DMS153 (cell line): ENCODE results near the gene TRHDE.

Experiments
- DNase-seq: peaks from one replicate; lab custom pipeline; 2025; lab: John Stamatoyannopoulos, UW

The TRHDE gene, protein sequence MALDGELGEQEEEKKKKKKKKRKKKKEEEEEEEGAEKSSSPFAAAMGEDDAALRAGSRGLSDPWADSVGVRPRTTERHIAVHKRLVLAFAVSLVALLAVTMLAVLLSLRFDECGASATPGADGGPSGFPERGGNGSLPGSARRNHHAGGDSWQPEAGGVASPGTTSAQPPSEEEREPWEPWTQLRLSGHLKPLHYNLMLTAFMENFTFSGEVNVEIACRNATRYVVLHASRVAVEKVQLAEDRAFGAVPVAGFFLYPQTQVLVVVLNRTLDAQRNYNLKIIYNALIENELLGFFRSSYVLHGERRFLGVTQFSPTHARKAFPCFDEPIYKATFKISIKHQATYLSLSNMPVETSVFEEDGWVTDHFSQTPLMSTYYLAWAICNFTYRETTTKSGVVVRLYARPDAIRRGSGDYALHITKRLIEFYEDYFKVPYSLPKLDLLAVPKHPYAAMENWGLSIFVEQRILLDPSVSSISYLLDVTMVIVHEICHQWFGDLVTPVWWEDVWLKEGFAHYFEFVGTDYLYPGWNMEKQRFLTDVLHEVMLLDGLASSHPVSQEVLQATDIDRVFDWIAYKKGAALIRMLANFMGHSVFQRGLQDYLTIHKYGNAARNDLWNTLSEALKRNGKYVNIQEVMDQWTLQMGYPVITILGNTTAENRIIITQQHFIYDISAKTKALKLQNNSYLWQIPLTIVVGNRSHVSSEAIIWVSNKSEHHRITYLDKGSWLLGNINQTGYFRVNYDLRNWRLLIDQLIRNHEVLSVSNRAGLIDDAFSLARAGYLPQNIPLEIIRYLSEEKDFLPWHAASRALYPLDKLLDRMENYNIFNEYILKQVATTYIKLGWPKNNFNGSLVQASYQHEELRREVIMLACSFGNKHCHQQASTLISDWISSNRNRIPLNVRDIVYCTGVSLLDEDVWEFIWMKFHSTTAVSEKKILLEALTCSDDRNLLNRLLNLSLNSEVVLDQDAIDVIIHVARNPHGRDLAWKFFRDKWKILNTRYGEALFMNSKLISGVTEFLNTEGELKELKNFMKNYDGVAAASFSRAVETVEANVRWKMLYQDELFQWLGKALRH

DNA sequence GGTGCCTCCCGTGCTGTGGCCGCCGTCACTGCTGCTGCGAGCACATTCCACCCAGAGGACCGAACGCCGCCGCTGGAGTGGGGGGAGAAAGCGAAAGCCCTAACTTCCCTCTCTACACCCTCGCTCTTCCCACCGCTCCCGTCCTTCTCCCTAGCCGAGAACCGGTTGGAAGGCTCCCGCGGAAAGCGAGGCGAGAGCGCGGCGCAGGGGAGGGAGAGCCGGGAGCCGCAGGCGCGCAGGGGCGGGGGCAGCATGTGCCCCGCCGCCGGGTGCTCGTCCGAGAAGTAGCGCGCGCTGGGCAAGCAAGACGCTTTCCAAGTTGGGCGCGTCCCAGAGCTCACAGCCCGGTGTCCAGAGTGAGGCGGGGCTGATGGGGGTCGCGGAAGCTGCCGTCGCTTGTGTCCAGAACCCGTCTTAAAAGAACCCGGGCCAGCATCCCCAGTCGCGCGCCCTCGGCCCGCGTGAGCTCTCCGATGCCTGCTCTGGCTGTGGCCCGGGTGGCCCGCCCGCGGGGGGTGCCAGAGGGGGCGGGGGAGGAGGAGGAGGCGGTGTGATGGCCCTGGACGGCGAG is at the start of gene TRHDE:
Gene TRHDE (plus strand): TSS at position 280 of the 571 bp plus-strand sequence. CDS start 274 bp downstream, at position 554.
- DNase-seq = peak; percentile 59

DNA sequence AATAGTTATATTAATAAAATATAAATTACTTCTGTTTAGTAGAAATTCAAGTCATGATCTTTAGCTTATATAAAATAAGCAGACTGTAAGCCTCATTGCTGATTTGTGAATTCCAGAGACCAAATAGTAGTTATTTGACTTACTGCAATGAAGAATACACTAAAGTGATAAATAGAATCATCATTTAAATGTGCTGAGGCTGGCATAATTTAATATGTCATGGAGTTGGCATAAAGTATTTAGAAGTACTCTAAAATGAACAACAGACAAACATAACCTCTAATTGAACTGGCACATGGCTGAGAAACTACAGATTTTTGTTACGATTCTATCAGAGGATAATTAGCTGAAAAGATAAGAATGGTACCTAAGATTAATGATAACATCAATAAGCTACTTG is 45.7 kb upstream of the TRHDE start:
- DNase-seq = no peak

DNA sequence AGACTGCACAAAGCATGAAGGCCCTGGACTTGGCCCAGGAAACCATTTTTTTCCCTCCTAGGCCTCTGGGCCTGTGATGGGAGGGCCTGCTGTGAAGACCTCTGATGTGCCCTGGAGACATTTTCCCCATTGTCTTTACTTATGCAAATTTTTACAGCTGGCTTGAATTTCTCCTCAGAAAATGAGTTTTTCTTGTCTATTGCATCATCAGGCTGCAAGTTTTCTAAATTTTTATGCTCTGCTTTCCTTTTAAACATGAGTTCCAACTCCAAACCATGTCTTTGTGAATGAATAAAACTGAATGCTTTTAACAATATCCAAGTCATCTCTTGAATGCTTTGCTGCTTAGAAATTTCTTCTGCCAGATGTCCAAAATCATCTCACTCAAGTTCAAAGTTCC is 43.7 kb upstream of the TRHDE start:
- DNase-seq = no peak

DNA sequence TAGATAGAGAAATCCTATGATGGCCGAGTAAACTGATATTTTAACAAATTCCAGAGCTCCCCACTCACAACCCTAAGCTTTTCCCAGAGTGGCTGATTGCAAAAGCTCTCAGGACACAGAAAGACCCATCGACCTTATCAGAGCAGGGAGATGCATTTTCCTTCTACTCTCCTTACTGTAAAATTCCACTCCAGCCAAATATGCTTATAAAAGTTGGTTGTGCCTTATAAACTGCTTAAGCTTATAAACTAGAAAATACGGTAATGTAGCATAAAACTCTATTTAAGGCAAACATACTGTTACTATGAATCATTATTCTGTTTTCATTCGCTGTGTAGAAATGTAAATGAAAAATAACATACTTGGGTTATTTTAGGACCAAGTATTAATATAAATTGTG is 41.6 kb upstream of the TRHDE start:
- no peak for DNase-seq

DNA sequence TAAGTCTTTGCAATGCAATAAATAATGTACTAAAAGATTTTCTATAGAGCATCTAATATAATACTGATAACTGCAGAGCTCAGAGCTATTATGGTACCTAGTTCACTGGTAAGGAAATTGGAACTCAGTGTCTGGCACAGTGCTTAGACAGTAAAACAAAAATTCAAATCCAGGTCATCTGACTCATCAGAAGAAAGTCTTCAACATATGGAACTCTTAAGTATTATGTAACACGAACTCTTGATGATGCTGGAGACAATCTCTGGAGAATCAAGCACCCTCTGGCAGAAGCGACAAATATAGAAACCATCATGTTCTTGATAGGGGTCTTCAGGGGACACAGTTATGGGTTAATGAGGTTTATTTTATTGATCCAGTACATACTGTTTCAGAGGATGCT is 37.3 kb upstream of the TRHDE start:
- no peak for DNase-seq

DNA sequence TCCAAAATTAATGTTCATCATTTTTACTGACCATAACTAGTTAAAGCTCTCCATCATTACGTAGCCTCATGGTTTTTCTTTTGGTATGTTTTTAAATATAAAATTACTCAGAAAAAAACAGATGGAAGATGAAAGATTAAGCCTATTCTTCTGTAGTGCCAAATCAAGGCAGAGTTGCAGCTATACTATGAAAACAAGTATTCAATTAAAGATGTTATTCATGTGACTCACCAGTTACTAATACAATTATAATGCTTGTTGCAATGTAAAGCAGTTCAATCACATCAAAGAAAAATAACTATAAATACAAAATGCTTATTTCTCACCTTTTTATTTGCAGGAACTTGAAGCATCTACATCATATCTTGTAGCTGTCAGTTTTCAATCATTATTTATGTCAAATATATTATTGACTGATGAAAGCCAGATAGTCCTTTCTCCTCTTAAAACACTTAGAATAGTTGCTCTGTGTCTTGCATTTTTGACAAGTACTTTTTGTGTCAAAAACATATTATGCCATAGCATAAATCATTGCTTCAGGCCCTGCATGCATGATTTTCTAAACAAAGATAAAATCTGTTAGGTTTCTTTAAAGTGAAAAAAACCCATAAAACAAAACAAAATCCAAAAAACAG is 36.0 kb upstream of the TRHDE start:
- DNase-seq = no peak

DNA sequence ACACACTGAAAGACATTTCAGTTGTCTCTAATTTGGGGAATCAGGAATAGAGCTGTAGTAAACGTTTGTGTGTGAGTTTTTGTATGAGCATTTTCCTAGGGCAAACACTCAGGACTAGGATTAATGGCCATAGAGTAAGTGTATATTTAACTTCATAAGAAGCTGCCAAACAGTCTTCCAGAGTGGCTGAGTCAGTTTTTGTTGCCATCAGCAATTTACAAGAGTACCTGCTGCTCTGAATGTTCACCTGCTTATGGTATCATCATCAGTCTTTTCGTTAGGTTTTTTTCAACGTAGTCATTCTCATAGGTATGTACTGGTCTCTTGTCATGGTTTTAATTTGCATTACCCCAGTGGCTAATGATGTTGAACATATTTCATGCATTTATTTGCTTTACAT is 30.6 kb upstream of the TRHDE start:
- no peak for DNase-seq

DNA sequence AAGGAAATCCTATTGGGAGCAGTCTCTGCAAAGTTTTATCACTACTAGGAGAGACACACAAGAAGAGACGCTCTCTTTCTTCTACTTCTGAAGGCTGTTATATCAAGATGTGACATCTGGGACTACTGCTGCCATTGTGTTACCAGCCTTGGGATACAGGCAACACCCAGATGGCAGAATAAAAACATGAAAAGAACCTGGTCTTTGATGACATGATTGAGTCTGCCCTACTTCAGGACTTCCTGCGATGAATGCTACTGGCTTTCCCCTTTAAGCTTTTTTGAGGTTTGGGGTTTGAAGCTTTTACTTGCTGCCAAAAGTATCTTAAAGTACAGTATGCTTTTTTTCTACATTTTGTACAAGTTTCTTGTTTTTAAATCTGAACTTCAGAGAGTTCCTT is 29.2 kb upstream of the TRHDE start:
- no peak for DNase-seq

DNA sequence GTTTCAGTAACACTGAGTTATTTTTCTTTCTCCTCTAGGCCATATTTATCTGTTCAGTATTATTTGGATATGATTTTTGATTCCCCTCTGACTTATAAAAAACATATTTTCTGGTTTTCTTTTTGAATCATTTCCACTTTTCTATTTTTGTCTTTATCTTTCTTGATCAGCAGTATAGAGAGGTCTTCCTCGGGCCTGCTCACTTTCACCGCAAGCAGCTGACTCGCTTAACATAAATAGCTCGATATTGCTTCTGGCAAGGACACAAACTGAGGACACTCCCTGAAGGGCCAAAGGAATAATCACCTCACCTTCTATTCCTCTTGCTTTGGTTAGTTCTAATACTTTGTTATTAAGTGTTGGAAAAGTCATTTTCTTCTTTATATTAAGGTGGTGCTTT is 25.8 kb upstream of the TRHDE start:
- DNase-seq = no peak

DNA sequence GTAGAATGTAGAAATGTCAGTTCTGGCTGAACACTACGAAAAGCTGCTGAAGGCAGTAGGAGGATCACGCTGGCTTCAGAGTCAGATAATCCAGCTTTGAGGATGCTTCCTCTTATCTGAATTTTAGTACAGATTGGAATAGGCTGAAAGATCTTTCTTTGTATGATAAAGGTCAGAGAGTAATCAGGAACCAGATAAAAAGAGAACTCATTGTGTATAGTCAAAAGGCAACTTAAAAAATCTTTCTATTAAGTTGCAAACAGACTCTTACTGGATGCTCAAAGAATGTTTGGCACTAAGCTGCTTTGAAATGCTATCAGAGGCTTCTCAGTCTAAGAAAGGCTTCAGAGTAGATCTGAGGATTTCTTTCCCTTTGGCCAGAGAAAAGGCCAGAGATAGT is 21.8 kb upstream of the TRHDE start:
- DNase-seq = no peak

DNA sequence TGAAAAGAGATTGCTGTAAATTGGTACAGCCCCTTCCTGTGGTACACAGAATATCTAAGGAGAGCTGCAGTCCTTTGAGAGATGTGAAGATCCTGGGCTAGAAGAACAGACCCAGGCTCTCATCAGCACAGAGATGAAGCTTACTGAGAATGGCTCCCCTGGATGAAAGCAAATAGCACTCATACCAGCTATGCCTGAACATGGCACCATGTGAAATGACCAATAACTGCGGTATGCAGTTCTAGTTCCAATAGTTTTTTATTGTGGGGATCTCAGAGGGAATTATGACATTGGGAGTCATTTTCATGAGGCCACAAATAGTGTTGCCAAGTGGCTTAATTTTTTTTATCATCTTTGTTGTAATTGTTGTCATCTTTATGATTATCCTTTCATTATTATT is 15.4 kb upstream of the TRHDE start:
- DNase-seq = no peak

DNA sequence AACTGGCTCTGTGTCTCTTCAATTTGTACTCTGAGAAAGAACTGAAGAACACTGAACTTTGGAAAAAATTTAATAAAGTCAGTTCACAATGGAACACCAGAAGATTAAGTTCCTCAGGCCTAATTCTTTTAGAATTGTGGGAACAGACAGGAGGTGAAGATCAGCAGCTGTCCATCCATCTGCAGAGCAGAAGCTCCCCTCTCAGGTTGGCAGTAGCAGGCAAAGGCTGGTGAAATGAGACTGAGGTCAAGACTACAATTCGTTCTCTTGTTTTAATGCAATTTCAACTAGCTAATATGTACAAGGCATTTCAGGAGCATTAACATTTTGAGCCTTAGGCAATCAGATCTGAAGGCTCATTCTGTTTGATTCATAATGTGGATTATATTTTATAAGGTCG is 10.3 kb upstream of the TRHDE start:
- DNase-seq = no peak

DNA sequence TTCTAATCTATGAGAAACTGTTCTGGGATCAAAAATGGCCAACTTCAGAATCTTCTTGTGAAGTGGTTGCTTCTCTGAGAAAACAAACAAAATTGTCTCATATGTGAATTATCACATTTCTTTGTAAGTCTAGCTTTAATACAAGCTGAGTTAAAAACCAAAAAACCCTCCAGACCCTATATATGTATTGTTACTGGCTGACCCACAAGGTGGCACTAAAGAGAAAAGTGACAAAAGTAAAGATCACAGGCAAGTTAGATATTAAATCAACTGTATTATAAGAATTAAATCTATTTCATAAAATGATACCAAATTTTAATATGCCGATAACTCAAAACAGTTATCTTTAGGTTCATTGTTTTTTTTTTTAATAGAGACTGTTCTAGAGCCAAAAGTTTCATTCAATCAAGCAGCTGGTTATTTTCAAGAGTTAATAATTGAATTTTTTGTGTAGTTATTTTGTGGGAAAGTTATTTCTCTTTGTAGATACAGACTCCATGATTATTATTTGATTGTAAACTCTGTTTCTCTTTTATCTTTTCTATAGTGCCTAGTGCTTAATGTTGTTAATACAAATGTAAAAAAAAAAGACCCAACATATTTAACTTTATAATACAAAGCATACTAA is 7.5 kb upstream of the TRHDE start:
- no peak for DNase-seq

DNA sequence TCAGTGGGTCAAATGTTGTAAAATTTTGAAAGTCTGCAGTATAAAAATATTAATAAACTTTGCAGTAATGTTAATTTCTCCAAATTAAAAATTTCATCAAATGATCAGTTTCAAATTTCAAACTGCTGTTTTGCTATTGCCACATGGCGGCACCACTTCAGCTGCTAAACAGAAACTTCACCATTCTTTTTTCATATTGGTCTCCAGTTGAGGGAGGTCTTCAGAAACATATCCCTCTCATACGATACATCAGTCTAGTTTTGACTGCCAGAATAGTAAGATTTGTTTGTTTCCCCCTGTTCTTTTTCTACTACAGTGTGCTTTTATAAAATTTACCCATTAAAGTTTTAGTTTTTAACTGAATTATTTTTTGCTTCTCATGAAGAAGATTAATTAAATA is 4.2 kb upstream of the TRHDE start:
- DNase-seq = no peak

DNA sequence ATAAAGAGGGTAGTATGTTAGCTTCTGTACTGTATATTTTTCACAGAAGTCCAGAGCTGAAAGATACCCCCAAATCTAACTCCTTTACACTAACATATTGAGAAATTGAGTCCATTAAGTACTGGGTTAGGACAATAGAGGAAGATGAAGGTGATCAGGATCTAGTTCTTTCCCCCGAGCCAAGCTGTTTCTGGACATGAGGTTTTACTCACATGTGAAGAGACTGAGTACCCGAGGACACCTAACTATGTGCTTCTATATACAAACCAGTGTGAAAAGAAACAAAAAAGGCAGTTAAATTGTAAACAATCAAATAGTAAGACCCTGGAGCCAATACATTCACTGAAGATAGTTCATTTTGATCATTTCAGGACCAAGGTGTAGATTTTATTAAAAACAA is 3.8 kb upstream of the TRHDE start:
- DNase-seq = no peak

DNA sequence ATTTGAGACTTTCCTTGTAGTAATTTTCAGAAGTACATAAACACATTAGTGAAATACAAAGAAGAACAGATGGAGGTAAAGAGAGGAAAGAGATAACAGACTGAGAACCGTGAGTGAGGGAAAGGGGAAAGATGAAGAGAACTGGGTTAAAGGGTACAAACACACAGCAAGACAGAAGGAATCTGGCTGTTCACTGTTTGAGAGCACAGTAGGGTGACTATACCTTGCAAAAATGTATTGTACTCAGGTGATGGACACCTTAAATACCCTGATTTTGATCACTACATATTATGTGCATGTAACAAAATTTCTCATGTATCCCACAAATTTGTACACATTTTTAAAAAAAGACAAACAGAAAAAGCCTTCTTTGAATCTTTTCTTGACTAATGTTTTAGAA is 2.7 kb upstream of the TRHDE start:
- no peak for DNase-seq

DNA sequence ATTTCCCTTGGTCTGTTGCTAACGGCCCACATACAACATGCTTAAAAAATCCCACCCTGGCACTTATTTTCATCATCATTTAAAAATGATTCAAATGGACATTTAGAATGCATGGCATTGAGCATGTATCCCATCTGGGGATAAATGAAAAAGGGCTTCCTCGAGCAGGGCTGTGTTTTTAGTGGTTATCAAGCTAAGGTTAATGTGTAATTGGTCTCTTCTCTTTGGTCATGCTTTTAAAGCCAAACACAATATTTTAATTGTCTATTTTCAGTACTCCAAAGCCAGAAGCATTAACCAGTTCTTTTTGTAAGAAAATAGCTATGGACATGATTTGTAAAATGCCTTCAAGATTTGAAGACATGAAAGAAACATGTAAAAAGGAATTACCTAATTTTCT is 1.9 kb upstream of the TRHDE start:
- no peak for DNase-seq

DNA sequence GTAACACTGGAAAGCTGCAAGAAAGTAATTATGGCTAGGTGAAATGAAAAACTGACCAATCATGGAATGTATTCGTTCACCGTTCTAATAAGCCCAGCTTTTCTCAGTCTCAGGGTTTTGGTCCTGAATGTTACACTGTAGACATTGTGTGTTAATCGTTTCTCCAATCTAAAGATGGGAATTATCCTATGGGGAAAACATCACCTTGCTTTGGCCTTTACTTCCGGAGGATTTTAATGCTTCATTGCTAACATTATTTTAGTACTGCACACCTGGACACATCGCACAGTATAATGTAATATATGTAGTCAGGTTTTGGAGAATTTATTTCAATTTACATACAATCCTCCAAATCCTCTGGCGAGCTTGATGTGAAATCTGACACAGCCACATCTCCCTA is 1.2 kb upstream of the TRHDE start:
- DNase-seq = no peak

DNA sequence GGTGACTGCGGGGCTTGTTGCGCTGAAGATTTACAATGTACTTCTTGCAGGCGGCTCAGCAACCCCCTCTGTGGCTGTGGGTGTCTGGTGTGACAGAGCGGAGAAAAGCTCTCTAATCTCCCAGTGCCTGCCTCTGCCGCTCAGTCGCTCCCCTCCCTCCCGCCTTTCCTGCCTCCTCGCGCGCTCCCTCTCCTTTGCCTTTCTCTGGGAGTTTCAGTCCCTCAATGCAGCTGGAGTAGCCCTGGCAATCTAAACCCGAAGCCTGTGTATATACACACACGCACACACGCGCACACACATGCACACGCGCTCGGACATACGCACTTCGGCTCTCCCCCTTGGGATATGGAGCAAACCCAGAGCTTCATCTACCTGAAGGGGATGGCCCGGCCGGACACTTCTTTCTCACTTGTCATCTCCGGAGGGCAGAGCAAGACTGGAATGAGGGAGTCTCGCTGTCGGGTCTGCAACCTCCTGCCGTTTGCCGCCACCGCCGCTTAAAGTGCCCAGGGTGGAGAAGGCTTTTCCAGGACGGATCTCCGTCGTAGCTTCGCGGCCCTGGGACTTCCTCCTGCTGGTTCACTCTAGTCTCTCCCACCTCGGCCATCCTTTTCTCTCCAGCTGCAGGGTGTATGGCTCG is 599 bp upstream of the TRHDE start:
- DNase-seq = peak; percentile 59

DNA sequence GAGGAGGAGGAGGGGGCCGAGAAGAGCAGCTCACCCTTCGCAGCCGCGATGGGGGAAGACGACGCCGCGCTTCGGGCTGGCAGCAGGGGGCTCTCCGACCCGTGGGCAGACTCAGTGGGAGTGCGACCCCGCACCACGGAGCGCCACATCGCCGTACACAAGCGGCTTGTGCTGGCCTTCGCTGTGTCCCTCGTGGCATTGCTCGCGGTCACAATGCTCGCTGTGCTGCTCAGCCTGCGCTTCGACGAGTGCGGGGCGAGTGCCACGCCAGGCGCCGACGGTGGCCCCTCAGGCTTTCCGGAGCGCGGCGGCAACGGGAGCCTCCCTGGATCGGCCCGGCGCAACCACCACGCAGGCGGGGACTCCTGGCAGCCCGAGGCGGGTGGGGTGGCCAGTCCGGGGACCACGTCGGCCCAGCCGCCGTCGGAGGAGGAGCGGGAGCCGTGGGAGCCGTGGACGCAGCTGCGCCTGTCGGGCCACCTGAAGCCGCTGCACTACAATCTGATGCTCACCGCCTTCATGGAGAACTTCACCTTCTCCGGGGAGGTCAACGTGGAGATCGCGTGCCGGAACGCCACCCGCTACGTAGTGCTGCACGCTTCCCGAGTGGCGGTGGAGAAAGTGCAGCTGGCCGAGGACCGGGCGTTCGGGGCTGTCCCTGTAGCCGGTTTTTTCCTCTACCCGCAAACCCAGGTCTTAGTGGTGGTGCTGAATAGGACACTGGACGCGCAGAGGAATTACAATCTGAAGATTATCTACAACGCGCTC is 745 bp downstream of the TRHDE start:
- no peak for DNase-seq

DNA sequence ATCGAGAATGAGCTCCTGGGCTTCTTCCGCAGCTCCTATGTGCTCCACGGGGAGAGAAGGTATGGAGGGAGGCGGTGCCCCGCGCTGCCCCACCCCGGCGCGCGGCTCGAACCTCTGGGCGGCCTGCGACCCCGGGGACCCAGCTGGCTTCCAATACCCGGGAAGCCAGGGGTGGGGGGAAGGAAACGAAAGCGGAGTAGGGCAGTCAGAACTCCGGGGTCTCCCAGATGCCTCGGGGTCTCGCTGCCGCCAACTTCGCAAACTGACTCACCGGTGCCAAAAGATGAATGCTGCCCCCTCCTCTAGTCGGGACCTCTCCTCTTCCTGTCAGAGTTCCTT is 1.3 kb downstream of the TRHDE start:
- DNase-seq = no peak
